Measurements from ENCODE around the gene SEC23A. TPM values are rescaled to one million over a fixed set of nuclear protein-coding genes. Genes with fewer than 3 reads are reported as not detected.

The SEC23A gene
- total RNA-seq, 4 donors from 2014 or later = 88.6 to 290 (median 162) TPM

GRCh38 chr14:39029789-39030188 lies 73.2 kb downstream of the SEC23A start:
- no peak for TF ChIP-seq POLR2A (IDR thresholded peaks at IDR 0.05)
- TF ChIP-seq EP300 (IDR thresholded peaks at IDR 0.05; ENCODE audit: low read depth) = no peak
- TF ChIP-seq CTCF (IDR thresholded peaks at IDR 0.05) = no peak
- no peak for TF ChIP-seq POLR2AphosphoS5 (IDR thresholded peaks at IDR 0.05)
- in situ Hi-C loops (cut with MboI; ENCODE audit: low pct_ligation_motif_present in 1 of 4, low pct_unique_long_range_greater_than_20kb in 1 of 4, low sequenced_read_pairs in 3 of 4) = no loop called here
- H3K36me3 ChIP-seq = peaks cover 0 to 37% (median 17%) of the 10 kb centered on the region in 4 donors

DNA sequence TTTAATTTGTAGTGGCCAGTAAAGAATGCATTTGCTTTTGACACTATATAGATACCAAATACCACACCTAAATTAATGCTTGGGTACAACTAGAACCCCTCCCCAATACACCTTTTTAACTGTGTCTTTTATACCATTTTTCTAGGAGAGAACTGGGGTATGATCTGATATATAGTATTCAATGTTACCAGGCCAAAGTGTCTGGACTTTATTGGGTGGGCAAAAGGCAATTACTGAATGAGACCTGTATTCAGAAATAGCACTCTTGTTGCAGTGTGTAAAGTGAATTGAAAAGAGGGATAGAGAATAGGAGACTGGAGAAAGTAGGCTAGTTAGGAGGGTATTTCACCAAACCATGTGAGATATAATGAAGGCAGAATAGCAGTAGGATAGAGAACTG lies 74.4 kb downstream of the SEC23A start:
- no peak for TF ChIP-seq POLR2A (IDR thresholded peaks at IDR 0.05)
- TF ChIP-seq CTCF (IDR thresholded peaks at IDR 0.05) = no peak
- TF ChIP-seq POLR2AphosphoS5 (IDR thresholded peaks at IDR 0.05) = no peak
- Histone ChIP-seq H3K27me3 (no peaks in the 10 kb centered on the region), H3K4me3 (no peak overlapping the region), H3K4me1 (peaks cover 0 to 28% (median 19%) of the 10 kb centered on the region in 4 donors), H3K36me3 (peaks cover 0 to 33% (median 15%) of the 10 kb centered on the region in 4 donors), H3K9me3 (no peaks in the 10 kb centered on the region), H3K27ac (no peak overlapping the region)
- in situ Hi-C loops (cut with MboI; ENCODE audit: low pct_ligation_motif_present in 1 of 4, low pct_unique_long_range_greater_than_20kb in 1 of 4, low sequenced_read_pairs in 3 of 4) = no loop called here
- intact Hi-C loops (cut with DNase I; ENCODE audit: low total_unique reads) = no loop called here
- no peak for DNase-seq

More at GRCh38 chr14:39029789-39030188, 73.2 kb downstream of the SEC23A start:
- Histone ChIP-seq H3K4me3 (no peak overlapping the region), H3K27ac (no peak overlapping the region), H3K4me1 (peaks cover 0 to 18% (median 11%) of the 10 kb centered on the region in 4 donors), H3K27me3 (no peaks in the 10 kb centered on the region), H3K9me3 (no peaks in the 10 kb centered on the region)
- 80 to 94% methylated on average over 1 to 8 of the region's 8 CpGs for WGBS, 2 donors (ENCODE audit: low coverage in 1 of 2)
- DNase-seq = no peak
- intact Hi-C loops (cut with DNase I; ENCODE audit: low total_unique reads) = no loop called here

DNA sequence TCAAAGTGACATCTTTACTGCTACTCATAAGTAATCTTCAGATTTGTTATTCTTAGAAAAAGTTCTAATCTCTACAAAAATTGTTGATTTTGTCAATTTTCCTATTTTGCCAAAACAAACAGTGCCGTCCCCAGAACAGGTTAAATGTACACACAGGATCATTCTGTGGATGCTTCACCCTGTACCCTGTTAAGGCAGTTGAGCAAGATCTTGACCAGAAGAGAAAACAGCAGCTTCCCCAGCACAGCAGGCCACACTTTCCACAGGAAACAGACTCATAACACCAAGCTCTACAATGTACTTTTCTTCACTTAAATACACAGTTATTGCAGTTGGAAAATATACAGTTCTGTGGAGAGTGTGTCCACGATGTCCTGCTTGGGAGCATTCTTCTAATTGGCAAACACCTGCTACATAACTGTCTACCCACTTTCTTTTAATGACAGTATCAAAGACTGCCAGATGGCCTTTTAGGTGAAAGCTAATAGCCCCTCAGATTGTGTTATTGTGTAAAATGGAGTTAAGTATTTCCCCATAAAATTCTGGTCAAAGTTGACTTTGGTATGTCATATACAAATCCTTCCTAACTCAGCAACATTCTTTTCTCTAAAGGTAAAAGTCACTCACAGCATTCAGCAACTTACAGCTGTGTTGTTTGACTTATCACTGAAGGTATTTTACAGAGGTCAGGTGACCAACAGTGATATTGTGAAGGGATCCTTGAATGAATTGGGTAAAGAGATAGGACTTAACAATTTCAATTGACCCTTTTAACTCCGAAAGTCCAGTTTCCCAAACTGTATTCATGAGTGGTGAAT lies 77.0 kb downstream of the SEC23A start:
- TF ChIP-seq EP300 (IDR thresholded peaks at IDR 0.05; ENCODE audit: low read depth) (no peak), CTCF (IDR thresholded peaks at IDR 0.05) (no peak), POLR2A (IDR thresholded peaks at IDR 0.05) (no peak), POLR2AphosphoS5 (IDR thresholded peaks at IDR 0.05) (no peak)
- no peaks in the 10 kb centered on the region for H3K27me3 ChIP-seq

GRCh38 chr14:39025250-39025809 lies 77.7 kb downstream of the SEC23A start:
- Histone ChIP-seq H3K4me1 (peaks cover 0 to 33% (median 20%) of the 10 kb centered on the region in 4 donors), H3K9me3 (no peaks in the 10 kb centered on the region), H3K36me3 (peaks cover 0 to 6% (median 1%) of the 10 kb centered on the region in 4 donors), H3K4me3 (no peak overlapping the region), H3K27ac (no peak overlapping the region), H3K27me3 (no peaks in the 10 kb centered on the region)
- intact Hi-C loops (cut with DNase I; ENCODE audit: low total_unique reads) (no loop called here), in situ Hi-C loops (cut with MboI; ENCODE audit: low pct_ligation_motif_present in 1 of 4, low pct_unique_long_range_greater_than_20kb in 1 of 4, low sequenced_read_pairs in 3 of 4) (no loop called here)
- 61 to 65% methylated on average over 2 to 3 of the region's 3 CpGs for WGBS, 2 donors (ENCODE audit: low coverage in 1 of 2)
- no peak for DNase-seq
- no peak for TF ChIP-seq POLR2A (IDR thresholded peaks at IDR 0.05)
- TF ChIP-seq POLR2AphosphoS5 (IDR thresholded peaks at IDR 0.05) = no peak
- no peak for TF ChIP-seq EP300 (IDR thresholded peaks at IDR 0.05; ENCODE audit: low read depth)
- no peak for TF ChIP-seq CTCF (IDR thresholded peaks at IDR 0.05)

More for the DNA sequence above, 77.0 kb downstream of the SEC23A start:
- H3K36me3 ChIP-seq = peaks cover 0 to 12% (median 4%) of the 10 kb centered on the region in 4 donors
- H3K4me1 ChIP-seq = peaks cover 0 to 33% (median 20%) of the 10 kb centered on the region in 4 donors
- in situ Hi-C loops (cut with MboI; ENCODE audit: low pct_ligation_motif_present in 1 of 4, low pct_unique_long_range_greater_than_20kb in 1 of 4, low sequenced_read_pairs in 3 of 4) = no loop called here
- intact Hi-C loops (cut with DNase I; ENCODE audit: low total_unique reads) = no loop called here
- H3K4me3 ChIP-seq = no peak overlapping the region
- 36 to 51% methylated on average over 3 of the region's 3 CpGs for WGBS, 2 donors (ENCODE audit: low coverage in 1 of 2)
- no peak for DNase-seq
- no peaks in the 10 kb centered on the region for H3K9me3 ChIP-seq
- peak overlapping the region in 1 of 4 donors; percentile 10 for H3K27ac ChIP-seq
